Measurements from ENCODE around the gene CHCHD5.

Gene CHCHD5

DNA sequence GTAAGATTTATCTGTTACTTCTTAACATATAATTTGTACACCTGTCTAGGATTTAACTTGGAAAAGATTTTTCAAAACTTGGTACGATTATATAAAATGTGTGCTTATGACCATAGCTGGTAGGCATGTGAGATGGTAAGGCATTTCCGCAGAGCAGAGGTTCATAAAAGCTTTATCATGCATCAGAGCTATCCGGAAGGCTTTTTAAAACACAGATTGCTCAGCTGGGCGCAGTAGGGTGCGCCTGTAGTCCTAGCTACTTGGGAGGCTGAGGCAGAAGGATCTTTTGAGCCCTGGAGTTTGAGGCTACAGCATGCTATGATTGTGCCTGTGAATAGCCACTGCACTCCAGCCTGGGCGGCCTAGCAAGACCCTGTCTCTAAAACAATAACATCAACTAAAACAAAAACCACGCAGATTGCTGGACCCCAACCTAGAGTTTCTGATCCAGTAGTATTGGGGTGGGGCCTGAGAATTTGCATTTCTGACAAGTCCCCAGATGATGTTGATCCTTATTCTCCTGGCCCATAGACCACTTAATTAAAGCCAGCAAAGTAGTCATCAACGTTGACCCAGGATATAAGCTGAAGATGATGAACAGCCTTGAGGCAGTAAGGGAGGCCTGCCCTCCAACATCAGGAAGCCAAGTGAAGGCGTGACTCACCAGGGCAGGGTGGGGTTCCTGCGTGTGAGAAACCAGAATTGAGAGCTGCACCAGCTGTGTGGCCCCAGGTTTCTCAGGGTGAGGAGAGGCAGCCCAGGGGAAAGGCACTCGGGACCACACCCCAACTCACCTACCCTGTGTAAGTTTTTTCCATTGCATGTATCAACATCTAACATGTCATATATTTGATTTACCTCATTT, 39.7 kb downstream of the CHCHD5 start:
- H3K27me3 ChIP-seq (ENCODE audit: control insufficient read depth in 1 of 2, insufficient read depth in 2 of 2, low read length in 2 of 2) = peaks cover 0 to 4% of the 10 kb centered on the region in 2 donors
- H3K4me1 ChIP-seq (ENCODE audit: control insufficient read depth, insufficient read depth, low read length) = peaks cover 8% of the 10 kb centered on the region
- H3K27ac ChIP-seq (ENCODE audit: low read length) = no peak overlapping the region
- no peak overlapping the region for H3K4me3 ChIP-seq (ENCODE audit: low read length in 2 of 2)
- H3K9ac ChIP-seq (ENCODE audit: low read length in 2 of 2) = no peak overlapping the region
- no peaks in the 10 kb centered on the region for H3K36me3 ChIP-seq (ENCODE audit: control insufficient read depth in 2 of 2, insufficient read depth in 2 of 2, low read length in 2 of 2)
- no peaks in the 10 kb centered on the region for H3K9me3 ChIP-seq (ENCODE audit: control insufficient read depth in 2 of 2, low read length in 2 of 2)

DNA sequence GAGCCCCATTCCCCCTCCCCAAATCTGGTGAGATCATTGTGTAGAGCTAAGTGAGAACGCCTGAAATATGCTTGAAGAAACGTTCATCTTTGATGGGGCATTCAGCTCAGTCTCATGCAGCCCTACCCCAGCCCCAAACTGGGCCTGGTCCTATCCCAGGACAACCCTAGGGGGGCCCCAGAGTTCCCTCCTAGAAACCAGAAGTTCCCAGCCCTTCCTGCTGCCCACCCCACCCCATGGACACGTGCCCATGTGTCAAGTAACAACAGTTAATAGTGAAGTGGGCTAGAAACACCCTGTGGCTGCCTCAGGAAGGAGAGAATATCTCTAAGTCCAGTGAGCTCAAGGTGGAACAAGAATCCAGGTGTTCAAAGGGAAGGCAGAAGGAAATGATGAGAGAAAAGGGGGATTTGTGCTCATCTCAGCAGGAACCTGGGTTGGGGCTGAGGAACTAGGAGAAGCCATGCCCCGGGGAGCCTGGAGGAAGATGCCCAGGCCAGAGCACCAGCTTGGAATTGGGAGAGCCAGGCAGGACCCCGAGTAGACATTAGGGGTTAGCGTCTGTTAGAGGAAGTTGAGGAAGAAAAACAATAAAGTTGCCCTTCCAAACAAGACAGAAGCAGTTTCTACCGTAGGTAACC, 41.2 kb downstream of the CHCHD5 start:
- H3K9ac ChIP-seq (ENCODE audit: low read length in 2 of 2) = no peak overlapping the region

DNA sequence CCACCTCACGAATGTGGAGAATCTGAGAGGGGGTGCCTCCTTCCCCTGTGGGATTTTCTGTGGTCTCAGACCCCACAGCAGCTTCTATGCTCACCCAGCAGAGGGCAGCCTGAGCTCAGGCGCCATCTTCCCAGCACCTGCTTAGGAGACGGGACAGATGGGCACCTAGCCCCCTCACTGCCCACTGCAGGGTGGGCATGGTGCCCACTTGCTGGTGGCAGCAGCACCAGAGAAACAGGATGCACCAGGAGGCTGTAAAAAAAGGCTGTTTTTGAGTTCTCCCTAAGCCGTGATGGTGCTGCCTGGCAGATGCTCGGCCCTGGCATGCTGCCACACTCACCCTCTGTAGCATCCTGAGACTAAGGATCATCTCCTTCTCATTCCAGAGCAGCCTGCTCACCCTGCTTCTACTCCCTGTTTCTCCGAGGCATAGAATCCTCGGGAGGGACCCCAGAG, 42.2 kb downstream of the CHCHD5 start:
- Histone ChIP-seq H3K9me3 (ENCODE audit: control insufficient read depth in 2 of 2, low read length in 2 of 2) (no peaks in the 10 kb centered on the region), H3K36me3 (ENCODE audit: control insufficient read depth in 2 of 2, insufficient read depth in 2 of 2, low read length in 2 of 2) (no peaks in the 10 kb centered on the region), H3K27me3 (ENCODE audit: control insufficient read depth in 1 of 2, insufficient read depth in 2 of 2, low read length in 2 of 2) (peaks cover 3 to 4% of the 10 kb centered on the region in 2 donors), H3K27ac (ENCODE audit: low read length) (no peak overlapping the region), H3K9ac (ENCODE audit: low read length in 2 of 2) (peak overlapping the region in 1 of 2 donors; percentile 13), H3K4me1 (ENCODE audit: control insufficient read depth, insufficient read depth, low read length) (peaks cover 8% of the 10 kb centered on the region), H3K4me3 (ENCODE audit: low read length in 2 of 2) (peak overlapping the region; percentile 64 to 69)

More for the DNA sequence above, 41.2 kb downstream of the CHCHD5 start:
- H3K27me3 ChIP-seq (ENCODE audit: control insufficient read depth in 1 of 2, insufficient read depth in 2 of 2, low read length in 2 of 2) = peaks cover 3 to 4% of the 10 kb centered on the region in 2 donors
- H3K4me1 ChIP-seq (ENCODE audit: control insufficient read depth, insufficient read depth, low read length) = peaks cover 8% of the 10 kb centered on the region
- H3K4me3 ChIP-seq (ENCODE audit: low read length in 2 of 2) = no peak overlapping the region
- H3K36me3 ChIP-seq (ENCODE audit: control insufficient read depth in 2 of 2, insufficient read depth in 2 of 2, low read length in 2 of 2) = no peaks in the 10 kb centered on the region
- no peaks in the 10 kb centered on the region for H3K9me3 ChIP-seq (ENCODE audit: control insufficient read depth in 2 of 2, low read length in 2 of 2)
- H3K27ac ChIP-seq (ENCODE audit: low read length) = no peak overlapping the region

DNA sequence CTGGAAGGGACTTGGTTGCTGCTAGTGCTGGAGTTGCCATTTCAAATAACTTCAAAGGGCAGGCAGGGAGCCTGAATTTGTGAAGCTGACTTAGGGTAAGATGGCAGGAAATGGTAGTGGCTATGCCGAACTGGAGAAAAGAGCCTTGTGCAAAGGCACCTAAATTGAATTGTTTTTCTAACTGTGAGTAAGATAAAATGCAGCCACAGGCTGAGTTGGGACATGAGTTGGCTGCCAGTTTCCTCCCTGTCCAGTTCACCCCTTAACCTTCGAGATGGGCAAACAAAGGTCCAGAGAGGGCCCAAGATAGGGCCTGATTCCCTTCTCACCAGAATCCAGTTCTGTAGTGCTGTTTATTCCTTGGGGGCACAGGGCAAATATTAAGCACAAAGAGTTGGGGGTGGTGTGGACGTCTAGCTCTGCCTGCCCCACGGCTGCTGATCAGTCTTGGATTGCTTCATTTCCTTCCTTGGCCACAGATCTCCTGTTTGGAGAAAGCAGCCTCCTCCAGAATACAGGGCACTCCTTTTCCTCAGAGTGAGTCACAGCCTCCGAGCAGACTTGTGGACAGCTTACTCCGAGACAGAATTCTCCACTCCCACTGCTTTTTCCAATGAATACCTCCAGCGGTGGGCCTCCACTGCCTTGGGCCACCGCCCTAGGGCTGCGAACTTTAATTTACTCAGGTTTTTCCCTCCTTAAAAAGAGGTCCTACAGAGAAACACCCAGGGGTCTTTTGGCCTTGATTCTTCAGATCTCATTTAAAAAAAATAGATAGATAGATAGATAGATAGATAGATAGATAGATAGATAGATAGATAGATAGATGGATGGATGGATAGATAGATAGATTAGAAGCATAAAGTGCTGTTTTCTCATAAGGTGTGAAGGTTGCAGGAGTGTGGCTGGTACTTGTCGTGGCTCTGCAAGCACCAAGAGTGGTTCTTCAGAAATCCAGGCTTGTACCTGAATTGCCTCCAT, 42.9 kb downstream of the CHCHD5 start:
- H3K4me1 ChIP-seq (ENCODE audit: control insufficient read depth, insufficient read depth, low read length) = peaks cover 8% of the 10 kb centered on the region
- no peaks in the 10 kb centered on the region for H3K36me3 ChIP-seq (ENCODE audit: control insufficient read depth in 2 of 2, insufficient read depth in 2 of 2, low read length in 2 of 2)
- no peak overlapping the region for H3K27ac ChIP-seq (ENCODE audit: low read length)
- peaks cover 3 to 4% of the 10 kb centered on the region in 2 donors for H3K27me3 ChIP-seq (ENCODE audit: control insufficient read depth in 1 of 2, insufficient read depth in 2 of 2, low read length in 2 of 2)
- H3K9ac ChIP-seq (ENCODE audit: low read length in 2 of 2) = no peak overlapping the region
- H3K4me3 ChIP-seq (ENCODE audit: low read length in 2 of 2) = peak overlapping the region; percentile 64 to 69
- no peaks in the 10 kb centered on the region for H3K9me3 ChIP-seq (ENCODE audit: control insufficient read depth in 2 of 2, low read length in 2 of 2)

DNA sequence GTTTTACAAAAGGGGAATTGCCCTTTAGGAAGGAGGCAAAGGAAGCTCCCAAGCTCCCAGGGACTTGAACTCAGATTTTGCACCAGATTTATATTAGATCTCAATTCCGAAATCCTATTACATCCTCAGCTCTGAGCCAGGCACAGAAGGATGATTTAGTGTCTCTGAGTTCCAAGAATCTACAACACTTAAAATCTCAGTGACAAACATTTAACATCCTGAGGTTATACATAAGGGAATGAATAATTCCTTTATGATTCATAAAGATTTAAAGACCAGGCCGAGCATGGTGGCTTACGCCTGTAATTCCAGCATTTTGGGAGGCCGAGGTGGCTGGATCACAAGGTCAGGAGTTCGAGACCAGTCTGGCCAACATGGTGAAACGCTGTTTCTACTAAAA, 44.8 kb downstream of the CHCHD5 start:
- Histone ChIP-seq H3K27ac (ENCODE audit: low read length) (no peak overlapping the region), H3K4me3 (ENCODE audit: low read length in 2 of 2) (no peak overlapping the region), H3K36me3 (ENCODE audit: control insufficient read depth in 2 of 2, insufficient read depth in 2 of 2, low read length in 2 of 2) (no peaks in the 10 kb centered on the region), H3K9ac (ENCODE audit: low read length in 2 of 2) (no peak overlapping the region), H3K27me3 (ENCODE audit: control insufficient read depth in 1 of 2, insufficient read depth in 2 of 2, low read length in 2 of 2) (peaks cover 3 to 4% of the 10 kb centered on the region in 2 donors), H3K4me1 (ENCODE audit: control insufficient read depth, insufficient read depth, low read length) (peaks cover 8% of the 10 kb centered on the region), H3K9me3 (ENCODE audit: control insufficient read depth in 2 of 2, low read length in 2 of 2) (no peaks in the 10 kb centered on the region)

DNA sequence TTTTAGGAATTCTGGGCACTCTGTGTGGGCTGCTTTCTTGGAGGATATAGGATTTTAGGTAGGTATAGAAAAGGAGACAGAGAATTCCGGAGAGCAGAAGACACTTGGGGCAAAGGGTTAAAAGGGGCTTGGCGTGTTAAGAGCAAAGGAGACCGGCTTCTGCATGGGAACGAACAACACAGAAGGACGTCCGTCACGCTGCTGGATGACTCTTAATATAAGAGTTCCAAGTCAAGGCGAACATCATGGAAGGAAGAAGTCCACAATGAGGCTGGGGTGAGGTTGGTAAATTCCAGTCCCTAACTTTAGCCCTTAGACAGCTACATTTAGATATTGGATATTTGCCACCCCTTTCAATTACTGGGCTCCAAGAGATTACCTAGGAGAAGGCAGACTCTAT, 45.4 kb downstream of the CHCHD5 start:
- H3K4me1 ChIP-seq (ENCODE audit: control insufficient read depth, insufficient read depth, low read length) = peaks cover 8% of the 10 kb centered on the region

DNA sequence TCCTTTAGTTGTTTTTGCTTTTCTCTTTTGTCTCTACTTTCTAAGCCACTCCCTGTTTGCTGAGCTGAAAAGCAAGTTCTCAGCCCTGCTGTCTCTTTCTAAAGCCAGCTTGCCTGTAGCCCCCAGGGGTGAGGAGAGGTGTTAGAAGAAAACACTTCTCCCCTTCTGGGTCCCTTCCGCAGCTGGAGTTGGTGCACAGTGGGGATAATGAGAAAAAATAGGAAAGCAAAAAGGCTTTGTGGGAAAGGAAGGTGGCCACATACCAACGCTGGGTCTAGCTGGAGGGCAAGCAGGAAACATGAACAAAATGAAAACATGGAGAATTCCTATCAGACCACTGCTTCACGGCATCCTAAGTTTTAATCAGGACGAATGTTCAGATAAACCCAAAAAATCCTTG, 45.9 kb downstream of the CHCHD5 start:
- Histone ChIP-seq H3K4me3 (ENCODE audit: low read length in 2 of 2) (no peak overlapping the region), H3K36me3 (ENCODE audit: control insufficient read depth in 2 of 2, insufficient read depth in 2 of 2, low read length in 2 of 2) (no peaks in the 10 kb centered on the region), H3K9me3 (ENCODE audit: control insufficient read depth in 2 of 2, low read length in 2 of 2) (no peaks in the 10 kb centered on the region), H3K9ac (ENCODE audit: low read length in 2 of 2) (no peak overlapping the region), H3K27me3 (ENCODE audit: control insufficient read depth in 1 of 2, insufficient read depth in 2 of 2, low read length in 2 of 2) (peaks cover 3 to 4% of the 10 kb centered on the region in 2 donors), H3K4me1 (ENCODE audit: control insufficient read depth, insufficient read depth, low read length) (peaks cover 8% of the 10 kb centered on the region), H3K27ac (ENCODE audit: low read length) (no peak overlapping the region)

More for the DNA sequence above, 45.4 kb downstream of the CHCHD5 start:
- Histone ChIP-seq H3K9me3 (ENCODE audit: control insufficient read depth in 2 of 2, low read length in 2 of 2) (no peaks in the 10 kb centered on the region), H3K27ac (ENCODE audit: low read length) (no peak overlapping the region), H3K36me3 (ENCODE audit: control insufficient read depth in 2 of 2, insufficient read depth in 2 of 2, low read length in 2 of 2) (no peaks in the 10 kb centered on the region), H3K4me3 (ENCODE audit: low read length in 2 of 2) (no peak overlapping the region), H3K27me3 (ENCODE audit: control insufficient read depth in 1 of 2, insufficient read depth in 2 of 2, low read length in 2 of 2) (peaks cover 3 to 4% of the 10 kb centered on the region in 2 donors), H3K9ac (ENCODE audit: low read length in 2 of 2) (no peak overlapping the region)

DNA sequence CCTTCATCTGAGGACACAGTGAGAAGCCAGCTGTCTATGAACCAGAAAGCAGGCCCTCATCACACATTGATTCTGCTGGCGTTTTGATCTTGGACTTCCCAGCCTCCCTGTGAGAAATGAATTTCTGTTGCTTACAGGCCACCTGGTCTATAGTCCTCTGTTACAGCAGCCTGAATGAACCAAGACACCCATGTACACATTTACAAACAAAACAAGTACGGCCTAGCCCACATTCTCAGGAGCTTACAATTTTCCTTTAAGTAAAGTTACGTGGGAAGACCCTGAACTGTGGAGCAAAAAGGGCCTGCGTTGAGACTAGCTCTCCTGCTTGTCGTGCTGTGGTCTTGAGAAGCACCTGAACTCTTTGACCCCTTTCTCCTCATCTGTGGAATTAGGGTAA, 49.3 kb downstream of the CHCHD5 start:
- Histone ChIP-seq H3K9ac (ENCODE audit: low read length in 2 of 2) (no peak overlapping the region), H3K4me3 (ENCODE audit: low read length in 2 of 2) (no peak overlapping the region), H3K4me1 (ENCODE audit: control insufficient read depth, insufficient read depth, low read length) (no peaks in the 10 kb centered on the region), H3K36me3 (ENCODE audit: control insufficient read depth in 2 of 2, insufficient read depth in 2 of 2, low read length in 2 of 2) (no peaks in the 10 kb centered on the region), H3K27me3 (ENCODE audit: control insufficient read depth in 1 of 2, insufficient read depth in 2 of 2, low read length in 2 of 2) (peaks cover 0 to 3% of the 10 kb centered on the region in 2 donors), H3K9me3 (ENCODE audit: control insufficient read depth in 2 of 2, low read length in 2 of 2) (no peaks in the 10 kb centered on the region), H3K27ac (ENCODE audit: low read length) (no peak overlapping the region)

DNA sequence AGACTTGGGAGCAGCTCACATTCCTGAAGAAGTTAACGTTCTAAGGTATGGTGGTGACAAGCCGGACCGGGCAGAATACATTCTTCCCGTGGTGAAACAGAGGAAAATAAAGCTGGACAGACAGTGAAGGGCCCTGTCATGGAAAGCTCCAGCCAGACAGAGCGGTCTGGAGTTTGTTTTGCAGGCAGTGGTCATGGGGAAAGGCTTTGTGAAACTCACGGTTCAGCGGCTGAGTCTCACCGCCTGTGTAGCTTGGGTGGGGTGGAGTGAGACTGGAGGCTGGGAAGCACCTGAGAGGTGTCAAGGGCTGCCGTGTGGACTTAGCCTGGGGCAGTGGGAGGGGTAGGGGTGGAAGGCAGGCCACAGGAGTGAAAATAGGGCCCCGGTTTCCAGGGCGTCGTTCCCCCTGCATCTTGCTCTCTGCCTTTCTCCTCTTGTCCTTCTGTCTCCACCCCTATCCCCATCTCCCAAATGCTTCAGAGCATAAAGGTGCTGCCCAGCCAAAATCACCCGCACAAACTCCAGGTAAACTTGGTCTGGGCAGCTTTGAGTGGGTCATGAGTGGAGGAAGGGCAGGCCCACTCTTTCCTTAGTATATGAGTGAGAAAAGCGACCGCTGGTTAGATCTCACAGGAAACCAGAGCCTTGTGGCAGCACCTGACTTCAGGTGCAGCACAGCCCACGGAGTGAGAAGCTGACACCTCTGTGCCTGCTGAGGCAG, 49.9 kb downstream of the CHCHD5 start:
- no peak overlapping the region for H3K9ac ChIP-seq (ENCODE audit: low read length in 2 of 2)
- H3K9me3 ChIP-seq (ENCODE audit: control insufficient read depth in 2 of 2, low read length in 2 of 2) = no peaks in the 10 kb centered on the region
- H3K4me3 ChIP-seq (ENCODE audit: low read length in 2 of 2) = no peak overlapping the region
- no peaks in the 10 kb centered on the region for H3K36me3 ChIP-seq (ENCODE audit: control insufficient read depth in 2 of 2, insufficient read depth in 2 of 2, low read length in 2 of 2)
- no peak overlapping the region for H3K27ac ChIP-seq (ENCODE audit: low read length)
- peaks cover 0 to 3% of the 10 kb centered on the region in 2 donors for H3K27me3 ChIP-seq (ENCODE audit: control insufficient read depth in 1 of 2, insufficient read depth in 2 of 2, low read length in 2 of 2)
- H3K4me1 ChIP-seq (ENCODE audit: control insufficient read depth, insufficient read depth, low read length) = no peaks in the 10 kb centered on the region

DNA sequence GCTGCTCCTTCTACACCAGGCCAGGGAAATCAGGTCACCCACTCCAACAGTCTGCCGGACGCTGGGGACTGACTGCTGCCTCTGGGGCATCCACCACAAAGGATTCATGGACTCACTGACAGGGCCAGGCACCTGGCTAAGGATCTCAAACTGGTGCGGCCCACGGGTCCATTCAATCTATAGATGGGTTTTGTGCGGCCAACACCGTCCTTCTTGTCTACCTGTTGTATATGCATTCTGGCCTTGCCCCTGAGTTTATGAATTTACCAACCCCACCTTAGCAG, 50.4 kb downstream of the CHCHD5 start:
- Histone ChIP-seq H3K9me3 (ENCODE audit: control insufficient read depth in 2 of 2, low read length in 2 of 2) (no peaks in the 10 kb centered on the region), H3K27me3 (ENCODE audit: control insufficient read depth in 1 of 2, insufficient read depth in 2 of 2, low read length in 2 of 2) (peaks cover 0 to 3% of the 10 kb centered on the region in 2 donors), H3K4me1 (ENCODE audit: control insufficient read depth, insufficient read depth, low read length) (no peaks in the 10 kb centered on the region), H3K36me3 (ENCODE audit: control insufficient read depth in 2 of 2, insufficient read depth in 2 of 2, low read length in 2 of 2) (no peaks in the 10 kb centered on the region), H3K9ac (ENCODE audit: low read length in 2 of 2) (no peak overlapping the region), H3K4me3 (ENCODE audit: low read length in 2 of 2) (no peak overlapping the region), H3K27ac (ENCODE audit: low read length) (no peak overlapping the region)
